Measurements from ENCODE around the gene RNF223. TPM values are rescaled to one million over a fixed set of nuclear protein-coding genes. Genes with fewer than 3 reads are reported as not detected.

Gene RNF223
- total and polyA plus RNA-seq, 2 of the 13 experiments (the other 11 are each of a cell fraction or from before 2014, with no cell fraction given) = 0.03 TPM; not detected in 1

- TF ChIP-seq ZNF318 (CRISPR knock-in tag; IDR thresholded peaks at IDR 0.05) (no peak), FOXO1 (CRISPR knock-in tag; IDR thresholded peaks at IDR 0.05) (no peak), SETDB1 (CRISPR knock-in tag; IDR thresholded peaks at IDR 0.05; ENCODE audit: borderline replicate concordance) (no peak), NR1H2 (CRISPR knock-in tag; IDR thresholded peaks at IDR 0.05; ENCODE audit: borderline replicate concordance, low read depth) (no peak), KDM6A (CRISPR knock-in tag; IDR thresholded peaks at IDR 0.05; ENCODE audit: low read depth) (no peak), ZNF781 (CRISPR knock-in tag; IDR thresholded peaks at IDR 0.05; ENCODE audit: borderline replicate concordance, not compliant biosample characterization) (no peak), ZBTB26 (CRISPR knock-in tag; IDR thresholded peaks at IDR 0.05; ENCODE audit: borderline replicate concordance) (no peak), FOXK2 (IDR thresholded peaks at IDR 0.05) (no peak), HMG20B (CRISPR knock-in tag; conservative IDR thresholded peaks at IDR 0.05) (no peak), ZNF530 (CRISPR knock-in tag; IDR thresholded peaks at IDR 0.05; ENCODE audit: low read depth) (no peak), SIN3B (IDR thresholded peaks at IDR 0.05; ENCODE audit: low read length) (peak; percentile 71), CENPT (CRISPR knock-in tag; IDR thresholded peaks at IDR 0.05; ENCODE audit: low read depth) (no peak), ZBTB49 (CRISPR knock-in tag; IDR thresholded peaks at IDR 0.05; ENCODE audit: borderline replicate concordance) (no peak), ZNF572 (CRISPR knock-in tag; IDR thresholded peaks at IDR 0.05) (no peak), TBL1XR1 (IDR thresholded peaks at IDR 0.05; ENCODE audit: borderline replicate concordance, low read length, partially characterized antibody) (peak; percentile 68)
These were observed 41.9 kb upstream of the RNF223 start, which contains the start of gene C1orf159 (continued) for GRCh38 chr1:1115786-1116700.

Measured in HepG2 (cell line).